ENCODE results near the gene FAHD1. TPM values are rescaled to one million over a fixed set of nuclear protein-coding genes. Genes with fewer than 3 reads are reported as not detected.

Gene FAHD1
- total RNA-seq, 4 donors from 2014 or later = 28.2 to 57.1 (median 49.1) TPM

DNA sequence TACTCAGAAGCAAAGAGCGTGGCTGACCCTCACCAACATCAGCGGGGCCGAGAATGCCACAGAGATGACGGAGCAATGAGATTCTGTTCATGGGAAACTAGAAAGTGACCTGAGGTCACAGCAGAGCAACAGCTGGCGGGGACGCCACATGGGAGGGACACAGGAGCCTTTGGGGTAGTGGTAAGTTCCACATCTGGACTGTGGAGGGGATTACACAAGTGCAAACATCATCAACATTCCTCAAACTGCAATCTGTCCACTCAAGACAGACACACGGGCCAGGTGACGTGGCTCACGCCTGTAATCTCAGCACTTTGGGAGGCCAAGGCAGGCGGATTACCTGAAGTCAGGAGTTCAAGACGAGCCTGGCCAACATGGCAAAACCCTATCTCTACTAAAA, 11.5 kb upstream of the FAHD1 start:
- intact Hi-C loops (cut with DNase I; ENCODE audit: low total_unique reads) = no loop called here
- Histone ChIP-seq H3K4me1 (no peaks in the 10 kb centered on the region), H3K4me3 (no peak overlapping the region), H3K27ac (peak overlapping the region in 1 of 4 donors; percentile 36), H3K27me3 (no peaks in the 10 kb centered on the region), H3K36me3 (peaks cover 0 to 38% of the 10 kb centered on the region in 2 donors), H3K9me3 (no peaks in the 10 kb centered on the region)
- TF ChIP-seq, protein P1, sequence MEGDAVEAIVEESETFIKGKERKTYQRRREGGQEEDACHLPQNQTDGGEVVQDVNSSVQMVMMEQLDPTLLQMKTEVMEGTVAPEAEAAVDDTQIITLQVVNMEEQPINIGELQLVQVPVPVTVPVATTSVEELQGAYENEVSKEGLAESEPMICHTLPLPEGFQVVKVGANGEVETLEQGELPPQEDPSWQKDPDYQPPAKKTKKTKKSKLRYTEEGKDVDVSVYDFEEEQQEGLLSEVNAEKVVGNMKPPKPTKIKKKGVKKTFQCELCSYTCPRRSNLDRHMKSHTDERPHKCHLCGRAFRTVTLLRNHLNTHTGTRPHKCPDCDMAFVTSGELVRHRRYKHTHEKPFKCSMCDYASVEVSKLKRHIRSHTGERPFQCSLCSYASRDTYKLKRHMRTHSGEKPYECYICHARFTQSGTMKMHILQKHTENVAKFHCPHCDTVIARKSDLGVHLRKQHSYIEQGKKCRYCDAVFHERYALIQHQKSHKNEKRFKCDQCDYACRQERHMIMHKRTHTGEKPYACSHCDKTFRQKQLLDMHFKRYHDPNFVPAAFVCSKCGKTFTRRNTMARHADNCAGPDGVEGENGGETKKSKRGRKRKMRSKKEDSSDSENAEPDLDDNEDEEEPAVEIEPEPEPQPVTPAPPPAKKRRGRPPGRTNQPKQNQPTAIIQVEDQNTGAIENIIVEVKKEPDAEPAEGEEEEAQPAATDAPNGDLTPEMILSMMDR (IDR thresholded peaks at IDR 0.05 in 4 of 5, conservative IDR thresholded peaks at IDR 0.05 in 1 of 5) = no peak
- no peak for TF ChIP-seq POLR2A (IDR thresholded peaks at IDR 0.05)
- in situ Hi-C loops (cut with MboI; ENCODE audit: low sequenced_read_pairs in 4 of 4) = no loop called here
- DNase-seq (peak in 1 of 2 donors; percentile 40), ATAC-seq (peak in 1 of 2 donors; percentile 64)

DNA sequence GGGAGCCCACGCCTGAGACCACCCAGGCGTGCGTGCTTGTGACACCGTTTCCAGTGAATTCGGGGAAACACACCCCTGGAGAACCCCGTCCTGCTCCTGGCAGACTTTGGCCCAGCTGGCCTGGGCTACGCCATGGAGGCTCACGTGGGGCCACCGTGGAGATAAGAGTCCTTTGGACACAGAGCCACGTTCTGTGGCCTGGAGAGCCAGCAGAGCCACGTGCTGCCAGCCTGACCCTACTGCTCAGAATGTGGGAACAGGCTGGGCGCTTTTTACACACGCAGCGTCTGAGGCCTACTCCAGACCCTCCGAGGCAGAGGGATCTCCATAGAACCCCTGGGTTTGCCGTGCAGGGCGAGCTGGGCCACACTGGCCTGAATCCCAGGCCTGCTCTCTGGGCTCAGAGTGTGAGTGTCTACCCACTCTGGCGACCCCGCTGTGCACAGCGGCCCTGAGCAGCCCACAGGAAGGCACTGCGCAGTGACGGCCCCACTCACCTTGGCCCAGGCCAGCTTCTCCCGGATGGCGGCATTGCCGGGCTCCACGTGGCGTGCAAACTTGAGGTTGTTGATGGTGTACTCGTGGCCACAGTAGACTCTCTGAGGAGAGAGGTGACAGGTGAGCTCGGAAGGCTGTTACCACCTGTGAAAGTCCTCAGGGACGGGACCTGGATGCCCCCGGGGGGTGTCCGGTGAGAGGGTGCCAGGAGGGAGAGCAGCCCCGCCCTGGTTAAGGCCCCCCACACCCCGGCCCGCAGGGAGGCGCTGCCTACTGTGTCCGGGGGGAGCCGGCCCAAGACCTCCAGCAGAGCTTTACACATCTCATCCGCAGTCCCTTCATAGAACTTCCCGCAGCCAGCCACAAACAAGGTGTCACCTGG, 10.4 kb upstream of the FAHD1 start:
- H3K4me1 ChIP-seq = no peaks in the 10 kb centered on the region
- peak overlapping the region in 1 of 4 donors; percentile 36 for H3K27ac ChIP-seq
- in situ Hi-C loops (cut with MboI; ENCODE audit: low sequenced_read_pairs in 4 of 4) = no loop called here
- H3K4me3 ChIP-seq = no peak overlapping the region
- intact Hi-C loops (cut with DNase I; ENCODE audit: low total_unique reads) = no loop called here
- no peaks in the 10 kb centered on the region for H3K27me3 ChIP-seq
- ATAC-seq = no peak
- peaks cover 0 to 48% of the 10 kb centered on the region in 2 donors for H3K36me3 ChIP-seq
- DNase-seq = no peak
- no peak for TF ChIP-seq POLR2A (IDR thresholded peaks at IDR 0.05)
- TF ChIP-seq, protein P1 (IDR thresholded peaks at IDR 0.05 in 4 of 5, conservative IDR thresholded peaks at IDR 0.05 in 1 of 5) = no peak
- no peaks in the 10 kb centered on the region for H3K9me3 ChIP-seq

DNA sequence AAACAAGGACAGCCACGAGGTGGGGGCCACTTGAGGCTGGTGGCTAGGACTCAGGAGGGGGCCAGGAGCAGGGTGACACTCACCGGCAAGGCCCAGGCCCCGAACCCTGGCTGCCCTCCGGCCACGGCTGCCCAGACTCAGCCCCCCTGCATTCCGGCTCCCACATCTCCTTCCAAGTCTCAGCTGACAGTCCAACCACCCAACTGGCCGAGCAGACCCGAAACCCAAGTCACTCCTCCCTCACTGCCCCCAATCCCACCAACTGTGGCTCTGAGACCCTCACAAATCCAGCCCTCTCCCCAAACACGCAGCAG, 9.8 kb upstream of the FAHD1 start:
- no peak overlapping the region for H3K4me3 ChIP-seq
- in situ Hi-C loops (cut with MboI; ENCODE audit: low sequenced_read_pairs in 4 of 4) = no loop called here
- no peak overlapping the region for H3K27ac ChIP-seq
- no peaks in the 10 kb centered on the region for H3K4me1 ChIP-seq
- TF ChIP-seq POLR2A (IDR thresholded peaks at IDR 0.05) = no peak
- TF ChIP-seq, protein P1 (IDR thresholded peaks at IDR 0.05 in 4 of 5, conservative IDR thresholded peaks at IDR 0.05 in 1 of 5) = no peak
- intact Hi-C loops (cut with DNase I; ENCODE audit: low total_unique reads) = no loop called here
- no peaks in the 10 kb centered on the region for H3K27me3 ChIP-seq
- peaks cover 0 to 52% of the 10 kb centered on the region in 2 donors for H3K36me3 ChIP-seq
- H3K9me3 ChIP-seq = no peaks in the 10 kb centered on the region
- DNase-seq (no peak), ATAC-seq (no peak)

DNA sequence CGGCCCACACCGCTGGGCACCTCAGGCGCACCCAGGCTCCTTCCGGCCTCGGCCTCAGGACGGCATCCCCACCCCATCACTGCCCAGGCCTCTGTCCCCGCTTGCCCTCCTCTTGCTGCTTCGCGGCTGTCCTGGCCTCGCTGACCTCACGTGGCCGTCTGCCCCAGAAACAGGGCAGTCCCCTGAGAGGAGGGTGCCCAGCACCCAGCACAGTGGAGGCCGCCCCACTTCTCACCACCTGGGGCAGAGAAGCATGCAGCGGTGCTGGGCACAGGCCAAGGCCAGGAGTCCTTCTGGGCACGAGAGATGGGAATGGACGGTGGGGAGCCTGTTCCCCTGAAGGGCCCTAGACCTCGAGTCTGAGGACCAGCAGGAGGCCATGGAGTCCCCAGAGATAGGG, 9.3 kb upstream of the FAHD1 start:
- Histone ChIP-seq H3K36me3 (peaks cover 0 to 57% of the 10 kb centered on the region in 2 donors), H3K27ac (no peak overlapping the region), H3K4me3 (no peak overlapping the region), H3K27me3 (no peaks in the 10 kb centered on the region), H3K4me1 (no peaks in the 10 kb centered on the region), H3K9me3 (no peaks in the 10 kb centered on the region)
- DNase-seq = no peak
- intact Hi-C loops (cut with DNase I; ENCODE audit: low total_unique reads) (no loop called here), in situ Hi-C loops (cut with MboI; ENCODE audit: low sequenced_read_pairs in 4 of 4) (no loop called here)
- no peak for TF ChIP-seq POLR2A (IDR thresholded peaks at IDR 0.05)
- TF ChIP-seq, protein P1 (IDR thresholded peaks at IDR 0.05 in 4 of 5, conservative IDR thresholded peaks at IDR 0.05 in 1 of 5) = no peak
- no peak for ATAC-seq
